ENCODE results near the gene ITIH4. TPM values are rescaled to one million over a fixed set of nuclear protein-coding genes. Genes with fewer than 3 reads are reported as not detected.

ITIH4 gene
- total RNA-seq, 2 donors from 2014 or later, result 4.9 to 5.5 TPM

- Histone ChIP-seq H3K27me3 (replicated peaks; ENCODE audit: insufficient read depth) (no peaks in the 10 kb centered on the region), H3K9me3 (no peaks in the 10 kb centered on the region), H3K36me3 (no peaks in the 10 kb centered on the region), H3K27ac (no peak overlapping the region), H3K4me1 (replicated peaks) (no peaks in the 10 kb centered on the region), H3K4me3 (no peak overlapping the region)
- TF ChIP-seq, protein P1, sequence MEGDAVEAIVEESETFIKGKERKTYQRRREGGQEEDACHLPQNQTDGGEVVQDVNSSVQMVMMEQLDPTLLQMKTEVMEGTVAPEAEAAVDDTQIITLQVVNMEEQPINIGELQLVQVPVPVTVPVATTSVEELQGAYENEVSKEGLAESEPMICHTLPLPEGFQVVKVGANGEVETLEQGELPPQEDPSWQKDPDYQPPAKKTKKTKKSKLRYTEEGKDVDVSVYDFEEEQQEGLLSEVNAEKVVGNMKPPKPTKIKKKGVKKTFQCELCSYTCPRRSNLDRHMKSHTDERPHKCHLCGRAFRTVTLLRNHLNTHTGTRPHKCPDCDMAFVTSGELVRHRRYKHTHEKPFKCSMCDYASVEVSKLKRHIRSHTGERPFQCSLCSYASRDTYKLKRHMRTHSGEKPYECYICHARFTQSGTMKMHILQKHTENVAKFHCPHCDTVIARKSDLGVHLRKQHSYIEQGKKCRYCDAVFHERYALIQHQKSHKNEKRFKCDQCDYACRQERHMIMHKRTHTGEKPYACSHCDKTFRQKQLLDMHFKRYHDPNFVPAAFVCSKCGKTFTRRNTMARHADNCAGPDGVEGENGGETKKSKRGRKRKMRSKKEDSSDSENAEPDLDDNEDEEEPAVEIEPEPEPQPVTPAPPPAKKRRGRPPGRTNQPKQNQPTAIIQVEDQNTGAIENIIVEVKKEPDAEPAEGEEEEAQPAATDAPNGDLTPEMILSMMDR (IDR thresholded peaks at IDR 0.05), result no peak
- TF ChIP-seq POLR2A (IDR thresholded peaks at IDR 0.05) (no peak), POLR2AphosphoS5 (IDR thresholded peaks at IDR 0.05) (no peak)
- intact Hi-C loops (cut with DNase I), result no loop called here
- no peak for DNase-seq (ENCODE audit: low spot score)
- WGBS, result 83% methylated on average over 11 of the region's 11 CpGs
Observed at GRCh38 chr3:52810923-52811322, 19.5 kb downstream of the ITIH4 start.

DNA sequence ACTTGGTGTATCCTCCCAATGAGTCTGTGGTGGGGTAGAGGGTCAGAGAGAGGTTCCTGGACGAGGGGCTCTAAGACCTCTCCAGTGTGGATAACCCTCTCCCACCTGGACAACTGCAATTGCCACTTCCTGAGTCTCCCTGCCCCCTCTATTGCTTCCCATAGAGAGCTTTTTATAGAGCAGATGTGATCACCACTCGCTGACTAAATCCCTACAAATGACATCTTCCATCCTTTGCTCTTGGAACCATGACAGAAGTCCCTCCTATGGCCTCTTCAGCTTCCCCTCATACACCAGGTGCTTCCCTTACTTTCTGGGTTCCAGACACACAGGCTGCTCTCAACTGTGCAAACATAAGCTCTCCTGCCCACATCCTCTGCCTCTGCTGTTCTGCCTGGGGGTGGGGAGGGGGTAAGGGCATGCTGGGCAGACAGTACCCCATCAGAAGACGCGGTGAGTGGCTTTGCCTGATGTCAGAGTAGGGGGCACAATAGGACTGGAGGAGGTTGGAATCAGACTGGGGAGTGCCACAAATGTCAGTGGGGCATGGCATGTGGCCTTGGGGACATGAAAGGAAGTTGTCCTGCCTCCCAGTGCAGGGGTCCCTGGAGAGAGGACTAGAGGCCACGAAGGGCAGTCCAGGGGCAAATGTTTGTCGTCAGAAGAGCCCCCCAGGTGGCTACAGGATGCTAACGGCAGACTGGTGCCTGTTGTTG is 20.7 kb downstream of the ITIH4 start:
- peaks cover 2% of the 10 kb centered on the region for H3K27me3 ChIP-seq (replicated peaks; ENCODE audit: insufficient read depth)
- H3K36me3 ChIP-seq, result no peaks in the 10 kb centered on the region
- no peak overlapping the region for H3K4me3 ChIP-seq
- no peaks in the 10 kb centered on the region for H3K9me3 ChIP-seq
- DNase-seq (ENCODE audit: low spot score), result no peak
- no peaks in the 10 kb centered on the region for H3K4me1 ChIP-seq (replicated peaks)
- 74% methylated on average over 7 of the region's 7 CpGs for WGBS
- TF ChIP-seq, protein P1 (IDR thresholded peaks at IDR 0.05), result no peak
- no peak for TF ChIP-seq POLR2AphosphoS5 (IDR thresholded peaks at IDR 0.05)
- intact Hi-C loops (cut with DNase I), result no loop called here
- no peak overlapping the region for H3K27ac ChIP-seq

DNA sequence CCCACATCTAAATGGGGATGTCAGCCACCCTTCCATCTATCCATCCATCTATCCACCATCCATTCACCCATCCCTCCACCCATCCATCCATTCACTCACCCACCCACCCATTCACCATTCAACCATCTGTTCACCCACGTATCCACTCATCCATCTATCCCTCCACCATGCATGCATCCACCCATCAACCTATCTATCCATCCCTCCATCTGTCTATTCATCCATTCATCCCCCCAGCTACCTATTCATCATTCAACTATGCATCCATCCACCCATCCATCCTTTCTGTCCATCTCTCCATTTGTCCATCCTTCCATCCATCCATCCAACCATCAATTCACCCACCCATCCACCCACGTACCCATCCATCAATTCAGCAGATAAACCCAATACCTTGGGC is 21.3 kb downstream of the ITIH4 start:
- no peak for TF ChIP-seq POLR2A (IDR thresholded peaks at IDR 0.05)
- TF ChIP-seq POLR2AphosphoS5 (IDR thresholded peaks at IDR 0.05), result no peak
- TF ChIP-seq, protein P1 (IDR thresholded peaks at IDR 0.05), result no peak
- Histone ChIP-seq H3K4me3 (no peak overlapping the region), H3K4me1 (replicated peaks) (no peaks in the 10 kb centered on the region), H3K9me3 (no peaks in the 10 kb centered on the region), H3K27me3 (replicated peaks; ENCODE audit: insufficient read depth) (peaks cover 2% of the 10 kb centered on the region), H3K27ac (no peak overlapping the region), H3K36me3 (no peaks in the 10 kb centered on the region)
- 85% methylated on average over 2 of the region's 2 CpGs for WGBS
- no peak for DNase-seq (ENCODE audit: low spot score)
- intact Hi-C loops (cut with DNase I), result no loop called here

- no peak for TF ChIP-seq POLR2AphosphoS5 (IDR thresholded peaks at IDR 0.05)
- no peak for TF ChIP-seq POLR2A (IDR thresholded peaks at IDR 0.05)
- TF ChIP-seq, protein P1 (IDR thresholded peaks at IDR 0.05), result no peak
- DNase-seq (ENCODE audit: low spot score), result no peak
- no peaks in the 10 kb centered on the region for H3K36me3 ChIP-seq
- H3K27me3 ChIP-seq (replicated peaks; ENCODE audit: insufficient read depth), result peaks cover 2% of the 10 kb centered on the region
- H3K4me1 ChIP-seq (replicated peaks), result no peaks in the 10 kb centered on the region
- intact Hi-C loops (cut with DNase I), result no loop called here
- H3K4me3 ChIP-seq, result no peak overlapping the region
- no peak overlapping the region for H3K27ac ChIP-seq
- WGBS, result 47% methylated on average over 19 of the region's 19 CpGs
- H3K9me3 ChIP-seq, result no peaks in the 10 kb centered on the region
Observed at GRCh38 chr3:52805270-52806039, 25.0 kb downstream of the ITIH4 start.
